Measurements from ENCODE around the gene RAB43.

The RAB43 gene

GRCh38 chr3:129040039-129040336 lies 81.6 kb downstream of the RAB43 start:
- no peak for TF ChIP-seq POLR2AphosphoS5 (IDR thresholded peaks at IDR 0.05; ENCODE audit: low read depth, low read length)
- no peak for TF ChIP-seq SIN3A (IDR thresholded peaks at IDR 0.05; ENCODE audit: borderline replicate concordance, insufficient read depth, low read length)
- no peak for TF ChIP-seq TAF1 (IDR thresholded peaks at IDR 0.05; ENCODE audit: borderline replicate concordance, insufficient read depth, low read length)
- TF ChIP-seq FOXP2 (optimal IDR thresholded peaks at IDR 0.05; ENCODE audit: borderline replicate concordance, extremely low read depth, extremely low read length, insufficient read depth): no peak
- no peak for TF ChIP-seq REST (IDR thresholded peaks at IDR 0.05; ENCODE audit: insufficient read depth in 1 of 2, low read depth in 2 of 2, low read length in 2 of 2)

GRCh38 chr3:129039271-129040038 lies 82.1 kb downstream of the RAB43 start:
- no peak for TF ChIP-seq FOXP2 (optimal IDR thresholded peaks at IDR 0.05; ENCODE audit: borderline replicate concordance, extremely low read depth, extremely low read length, insufficient read depth)
- no peak for TF ChIP-seq POLR2AphosphoS5 (IDR thresholded peaks at IDR 0.05; ENCODE audit: low read depth, low read length)
- no peak for TF ChIP-seq REST (IDR thresholded peaks at IDR 0.05; ENCODE audit: insufficient read depth in 1 of 2, low read depth in 2 of 2, low read length in 2 of 2)
- TF ChIP-seq SIN3A (IDR thresholded peaks at IDR 0.05; ENCODE audit: borderline replicate concordance, insufficient read depth, low read length): no peak
- no peak for TF ChIP-seq TAF1 (IDR thresholded peaks at IDR 0.05; ENCODE audit: borderline replicate concordance, insufficient read depth, low read length)

GRCh38 chr3:129038121-129038855 lies 83.3 kb downstream of the RAB43 start:
- TF ChIP-seq REST (IDR thresholded peaks at IDR 0.05; ENCODE audit: insufficient read depth in 1 of 2, low read depth in 2 of 2, low read length in 2 of 2) (no peak), POLR2AphosphoS5 (IDR thresholded peaks at IDR 0.05; ENCODE audit: low read depth, low read length) (no peak), FOXP2 (optimal IDR thresholded peaks at IDR 0.05; ENCODE audit: borderline replicate concordance, extremely low read depth, extremely low read length, insufficient read depth) (no peak), SIN3A (IDR thresholded peaks at IDR 0.05; ENCODE audit: borderline replicate concordance, insufficient read depth, low read length) (no peak), TAF1 (IDR thresholded peaks at IDR 0.05; ENCODE audit: borderline replicate concordance, insufficient read depth, low read length) (no peak)

Measured in PFSK-1 (cell line).